HCT116 (cell line): ENCODE data around the gene ABHD11. TPM values are rescaled to one million over a fixed set of nuclear protein-coding genes. Genes with fewer than 3 reads are reported as not detected.

Source experiments
- ATAC-seq: fragments of 200-7000 bp; cut with Tn5 transposase; 2 replicates; pipeline ENCODE4 v1.9.1; 2020; ENCODE audit warnings: mild to moderate bottlenecking, moderate library complexity
- BruUV-seq: library from RNA; stranded (reverse); fragments of 400-500 nt; replicated peaks from 2 replicates; lab custom pipeline; 2021; lab: Mats Ljungman, UMichigan
- CTCF ChIA-PET: fragments of 300-600 bp; sonication (Branson Sonifier 250); formaldehyde crosslinking; loops from one replicate; lab custom pipeline; 2021; ENCODE audit warnings: antibody characterized with exemption; lab: Charles Lee
- POLR2A ChIA-PET: fragments of 300-600, 350-600 bp; sonication (Branson Sonifier 250); formaldehyde crosslinking; loops from one replicate; lab custom pipeline; 2021; ENCODE audit warnings: antibody characterized with exemption; lab: Charles Lee
- RAD21 ChIA-PET, 2 experiments: fragments of 300-600 bp; sonication (Branson Sonifier 250); formaldehyde crosslinking; loops; one replicate each; lab custom pipeline; 2023; ENCODE audit warnings: low total read pairs in 2 of 2; ENCODE audit not compliant: uncharacterized antibody in 2 of 2, unreplicated experiment in 2 of 2, low non-redundant PET in 1 of 2; lab: Charles Lee
- DNase-seq: peaks from one replicate; pipeline ENCODE4 v3.0.0-alpha.2; 2010; ENCODE audit warnings: low read depth, low spot score
- H2AFZ ChIP-seq: fragments of 200-600 bp; shearing (Covaris generic), sonication (generic); 2 replicates; pipeline ENCODE4 v1.6.1; 2017; ENCODE audit warnings: low read depth, mixed run types, mixed read lengths, antibody characterized with exemption, low read length; ENCODE audit not compliant: poor library complexity, severe bottlenecking
- H3K27ac ChIP-seq: 2 replicates; pipeline ENCODE4 v1.5.1; 2012; ENCODE audit warnings: low read depth, low read length
- H3K27me3 ChIP-seq: fragments of 200-600 bp; sonication (generic); 2 replicates; pipeline ENCODE4 v1.6.1; 2016; ENCODE audit warnings: mixed run types, low read length, mixed read lengths; ENCODE audit not compliant: insufficient read depth
- H3K36me3 ChIP-seq, 2 experiments: fragments of 200-500 bp in 1 of 2; fragments of 200-600 bp in 1 of 2; sonication (Bioruptor generic) in 1 of 2; sonication (generic) in 1 of 2; 2 replicates each; pipeline versions ENCODE4 v1.5.1 to v1.6.1; 2014 to 2016; ENCODE audit warnings: low read length in 2 of 2, inconsistent platforms in 1 of 2, mixed read lengths in 1 of 2, mixed run types in 1 of 2; ENCODE audit not compliant: insufficient read depth in 2 of 2, control insufficient read depth in 1 of 2
- H3K4me1 ChIP-seq, 2 experiments: fragments of 200-600 bp in 1 of 2; sonication (generic) in 1 of 2; 2 replicates each; pipeline versions ENCODE4 v1.5.1 to v1.6.1; 2012 to 2017; ENCODE audit warnings: low read length in 2 of 2, inconsistent platforms in 1 of 2, mild to moderate bottlenecking in 1 of 2, mixed read lengths in 1 of 2, mixed run types in 1 of 2, moderate library complexity in 1 of 2; ENCODE audit not compliant: insufficient read depth in 2 of 2, control insufficient read depth in 1 of 2
- H3K4me2 ChIP-seq: fragments of 200-600 bp; sonication (generic); 2 replicates; pipeline ENCODE4 v1.6.1; 2017; ENCODE audit warnings: mixed run types, low read length, mixed read lengths
- H3K4me3 ChIP-seq, 2 experiments: fragments of 200-600 bp in 1 of 2; sonication (generic) in 1 of 2; replicated peaks in 1 of 2; 2 replicates each; pipeline ENCODE4 v1.5.1; 2011 to 2016; ENCODE audit warnings: low read length in 2 of 2, control low read depth in 1 of 2, low read depth in 1 of 2, mild to moderate bottlenecking in 1 of 2, mixed read lengths in 1 of 2, mixed run types in 1 of 2
- H3K79me2 ChIP-seq: fragments of 200-600 bp; sonication (generic); 2 replicates; pipeline ENCODE4 v1.6.1; 2017; ENCODE audit warnings: mild to moderate bottlenecking, mixed run types, low read length, moderate library complexity, mixed read lengths; ENCODE audit not compliant: insufficient read depth
- H3K9ac ChIP-seq: fragments of 200-600 bp; sonication (generic); 2 replicates; pipeline ENCODE4 v1.6.1; 2016; ENCODE audit warnings: low read length, mixed read lengths
- H3K9me2 ChIP-seq: fragments of 200-600 bp; sonication (generic), shearing (Covaris generic); 2 replicates; pipeline ENCODE4 v1.6.1; 2017; ENCODE audit warnings: mixed run types, mild to moderate bottlenecking, moderate library complexity; ENCODE audit not compliant: insufficient read depth
- H3K9me3 ChIP-seq, 2 experiments: fragments of 200-500 bp in 1 of 2; fragments of 200-600 bp in 1 of 2; sonication (Bioruptor generic) in 1 of 2; sonication (generic) in 1 of 2; 2 replicates each; pipeline ENCODE4 v1.6.1; 2014 to 2017; ENCODE audit warnings: low read length in 2 of 2, mixed read lengths in 2 of 2, inconsistent platforms in 1 of 2, low read depth in 1 of 2, mild to moderate bottlenecking in 1 of 2, mixed run types in 1 of 2, moderate library complexity in 1 of 2; ENCODE audit not compliant: control insufficient read depth in 1 of 2, insufficient read depth in 1 of 2
- H4K20me1 ChIP-seq: fragments of 200-600 bp; sonication (generic), shearing (Covaris generic); 2 replicates; pipeline ENCODE4 v1.6.1; 2017; ENCODE audit warnings: mixed run types, mild to moderate bottlenecking, moderate library complexity; ENCODE audit not compliant: insufficient read depth
- CBX3 ChIP-seq: IDR thresholded peaks from 2 replicates; pipeline ENCODE4 v1.6.1; 2012; ENCODE audit warnings: low read depth
- FOSL1 ChIP-seq: IDR thresholded peaks from 2 replicates; pipeline ENCODE4 v1.6.1; 2012; ENCODE audit warnings: low read depth
- POLR2A ChIP-seq: IDR thresholded peaks from 2 replicates; pipeline ENCODE4 v1.7.0; 2011; ENCODE audit warnings: borderline replicate concordance; ENCODE audit not compliant: insufficient read depth, insufficient read length; ENCODE audit errors: extremely low read depth
- POLR2AphosphoS5 ChIP-seq: IDR thresholded peaks from 2 replicates; pipeline ENCODE4 v1.6.1; 2011; ENCODE audit warnings: mild to moderate bottlenecking, low read depth, low read length, moderate library complexity
- SIN3A ChIP-seq: IDR thresholded peaks from 2 replicates; pipeline ENCODE4 v1.6.1; 2012; ENCODE audit warnings: low read depth
- SRF ChIP-seq: IDR thresholded peaks from 2 replicates; pipeline ENCODE4 v1.6.1; 2012; ENCODE audit warnings: low read depth
- TCF7L2 ChIP-seq: IDR thresholded peaks from 2 replicates; pipeline ENCODE4 v1.7.0; 2011; ENCODE audit warnings: borderline replicate concordance, inconsistent platforms; ENCODE audit not compliant: insufficient read depth, insufficient read length; ENCODE audit errors: extremely low read depth
- YY1 ChIP-seq: IDR thresholded peaks from 2 replicates; pipeline ENCODE4 v1.6.1; 2011; ENCODE audit warnings: low read length, low read depth, moderate library complexity, mild to moderate bottlenecking; ENCODE audit not compliant: insufficient replicate concordance; ENCODE audit errors: extremely low read depth
- ZNF274 ChIP-seq: fragments of 200-500 bp; sonication (Bioruptor generic); IDR thresholded peaks from 2 replicates; pipeline ENCODE4 v1.6.1; 2014; ENCODE audit warnings: mild to moderate bottlenecking, low read depth, low read length, inconsistent platforms
- intact Hi-C: fragments of 100-400 bp; cut with micrococcal nuclease; formaldehyde crosslinking; loops from 2 replicates; pipeline ENCODE4 v1.10.0; 2022
- total RNA-seq: library from RNA; stranded (reverse); gene quantifications from one replicate; pipeline ENCODE4 v1.2.1, GENCODE V29; 2021; ENCODE audit not compliant: unreplicated experiment
- TF ChIP-seq, protein P1 (sequence below): IDR thresholded peaks from 2 replicates; pipeline ENCODE4 v1.6.1; 2011; ENCODE audit warnings: mild to moderate bottlenecking, low read length, moderate library complexity; ENCODE audit not compliant: insufficient replicate concordance; ENCODE audit errors: extremely low read depth

Gene ABHD11
- total RNA-seq, 1 experiment from 2014 or later = 69.8 TPM

DNA sequence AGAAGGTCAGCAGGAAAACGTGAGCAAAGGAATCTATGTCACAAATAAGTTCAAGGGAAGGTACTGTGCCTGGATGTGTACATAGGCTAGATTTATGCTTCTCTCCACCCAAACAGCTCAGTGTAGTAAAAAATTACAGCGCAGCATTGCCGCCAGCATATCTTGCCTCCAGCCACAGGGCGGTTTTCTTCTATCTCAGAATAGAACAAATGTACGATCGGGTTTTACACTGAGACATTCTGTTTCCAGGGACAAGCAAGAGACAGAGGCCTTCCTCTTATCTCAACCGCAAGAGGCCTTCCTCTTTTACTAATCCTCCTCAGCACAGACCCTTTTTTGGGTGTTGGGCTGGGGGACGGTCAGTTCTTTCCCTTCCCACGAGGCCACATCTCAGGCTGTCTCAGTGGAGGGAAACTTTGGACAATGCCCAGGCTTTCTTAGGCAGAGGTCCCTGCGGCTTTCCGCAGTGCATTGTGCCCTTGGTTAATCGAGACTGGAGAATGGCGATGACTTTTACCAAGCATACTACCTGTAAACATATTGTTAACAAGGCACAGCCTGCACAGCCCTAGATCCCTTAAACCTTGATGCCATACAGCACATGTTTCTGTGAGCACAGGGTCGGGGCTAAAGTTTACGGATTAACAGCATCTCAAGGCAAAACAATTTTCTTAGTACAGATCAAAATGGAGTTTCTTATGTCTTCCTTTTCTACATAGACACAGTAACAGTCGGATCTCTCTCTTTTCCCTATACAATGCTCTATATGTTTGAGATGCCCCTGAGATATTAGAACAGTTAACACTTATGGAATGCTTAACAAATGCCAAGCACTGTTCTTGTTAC, 11.6 kb upstream of the ABHD11 start:
- Histone ChIP-seq H3K36me3 (no peaks in the 10 kb centered on the region), H3K4me2 (no peak overlapping the region), H3K79me2 (no peaks in the 10 kb centered on the region), H3K4me3 (no peak overlapping the region), H3K4me1 (peaks cover 0 to 1% of the 10 kb centered on the region in 2 experiments; a peak in 2 of 4 replicates), H3K9ac (no peak overlapping the region), H2AFZ (no peak overlapping the region), H3K9me3 (no peaks in the 10 kb centered on the region), H4K20me1 (no peaks in the 10 kb centered on the region), H3K27me3 (no peaks in the 10 kb centered on the region), H3K9me2 (no peaks in the 10 kb centered on the region), H3K27ac (no peak overlapping the region)
- DNase-seq (no peak), ATAC-seq (no peak)
- intact Hi-C loops = no loop called here
- RAD21 ChIA-PET = no interaction called here
- CTCF ChIA-PET = no interaction called here
- POLR2A ChIA-PET = no interaction called here
- BruUV-seq = no TSS peak
- TF ChIP-seq POLR2A (no peak), CBX3 (no peak), SIN3A (no peak), ZNF274 (no peak), SRF (no peak), FOSL1 (no peak), TCF7L2 (no peak), POLR2AphosphoS5 (no peak), YY1 (no peak)
- TF ChIP-seq, protein P1, sequence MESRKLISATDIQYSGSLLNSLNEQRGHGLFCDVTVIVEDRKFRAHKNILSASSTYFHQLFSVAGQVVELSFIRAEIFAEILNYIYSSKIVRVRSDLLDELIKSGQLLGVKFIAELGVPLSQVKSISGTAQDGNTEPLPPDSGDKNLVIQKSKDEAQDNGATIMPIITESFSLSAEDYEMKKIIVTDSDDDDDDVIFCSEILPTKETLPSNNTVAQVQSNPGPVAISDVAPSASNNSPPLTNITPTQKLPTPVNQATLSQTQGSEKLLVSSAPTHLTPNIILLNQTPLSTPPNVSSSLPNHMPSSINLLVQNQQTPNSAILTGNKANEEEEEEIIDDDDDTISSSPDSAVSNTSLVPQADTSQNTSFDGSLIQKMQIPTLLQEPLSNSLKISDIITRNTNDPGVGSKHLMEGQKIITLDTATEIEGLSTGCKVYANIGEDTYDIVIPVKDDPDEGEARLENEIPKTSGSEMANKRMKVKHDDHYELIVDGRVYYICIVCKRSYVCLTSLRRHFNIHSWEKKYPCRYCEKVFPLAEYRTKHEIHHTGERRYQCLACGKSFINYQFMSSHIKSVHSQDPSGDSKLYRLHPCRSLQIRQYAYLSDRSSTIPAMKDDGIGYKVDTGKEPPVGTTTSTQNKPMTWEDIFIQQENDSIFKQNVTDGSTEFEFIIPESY = no peak
